GM19468 (cell line): ENCODE results near the gene TCF12.
"Not testable (repeated sequence)": the region's sequence is repeated elsewhere in the genome, so short reads cannot be mapped to it uniquely, and the experiment has no call there.

Experiments
- ATAC-seq: cut with Tn5 transposase; IDR thresholded peaks from one replicate; pipeline ENCODE4 v1.9.1; 2021; ENCODE audit warnings: mild to moderate bottlenecking, moderate library complexity, moderate number of reproducible peaks; ENCODE audit not compliant: unreplicated experiment; ENCODE audit errors: extremely low read depth

The TCF12 gene

GRCh38 chr15:57007797-57008196, 89.4 kb downstream of the TCF12 start:
- not testable (repeated sequence) for ATAC-seq

DNA sequence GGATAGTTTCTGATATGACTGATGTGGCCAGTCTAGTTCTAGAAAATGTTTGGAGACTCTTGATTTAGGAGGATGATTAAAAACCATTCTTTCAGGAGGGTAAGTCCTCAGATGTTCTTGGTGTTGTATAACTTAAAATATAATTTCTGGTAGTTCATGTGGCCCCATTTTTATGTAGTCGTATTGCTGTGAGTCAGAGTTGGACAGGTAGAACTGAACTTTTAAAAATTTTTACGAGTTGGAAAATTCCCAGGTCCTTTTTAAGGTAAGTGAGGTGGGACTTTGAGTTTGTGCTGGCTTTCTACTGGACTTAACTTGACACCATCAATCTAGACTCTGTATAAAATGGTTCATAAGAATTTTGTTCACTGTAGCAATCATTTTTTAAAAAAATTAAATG, 92.3 kb downstream of the TCF12 start:
- ATAC-seq: no peak

DNA sequence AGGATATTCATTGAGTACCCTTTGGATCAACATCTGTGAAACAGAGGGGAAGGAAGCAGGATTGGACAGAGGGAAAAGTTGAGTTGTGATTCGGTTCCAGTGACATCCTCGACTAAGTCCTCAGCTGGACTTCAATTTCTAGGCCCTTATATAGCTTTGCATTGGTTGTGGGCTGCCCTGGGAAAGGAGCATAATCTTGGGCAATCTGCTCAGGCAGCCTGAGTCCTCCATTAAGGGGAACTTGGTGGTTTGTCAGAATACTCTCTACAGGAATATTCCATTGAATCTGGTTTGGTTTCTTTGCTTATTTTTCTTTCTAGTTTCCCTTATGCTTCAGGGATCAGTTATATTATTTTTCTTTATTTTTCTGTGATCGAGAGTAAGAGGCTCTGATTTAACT, 94.1 kb downstream of the TCF12 start:
- no peak for ATAC-seq

GRCh38 chr15:57014896-57015295, 96.5 kb downstream of the TCF12 start:
- ATAC-seq: not testable (repeated sequence)

- ATAC-seq: no peak
Measured at GRCh38 chr15:57015360-57015759, 96.9 kb downstream of the TCF12 start.

DNA sequence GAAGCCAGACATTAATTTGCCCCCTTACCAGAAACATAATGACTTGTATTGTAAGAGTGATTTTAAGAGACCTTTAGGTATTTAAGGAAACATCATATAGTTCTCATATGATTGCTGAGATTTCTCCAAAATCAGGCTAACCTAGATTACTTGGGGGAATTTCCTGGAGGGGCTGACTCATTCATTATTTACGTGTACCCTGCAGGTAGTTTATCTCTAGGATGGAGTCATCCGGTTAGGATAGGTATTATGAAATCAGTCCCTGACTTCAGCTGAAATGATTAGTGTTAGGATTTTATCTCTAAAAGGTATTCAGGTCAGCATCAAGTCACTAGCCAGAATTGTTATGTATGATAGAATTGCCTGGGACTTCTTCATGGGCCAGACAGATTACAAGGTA, 97.5 kb downstream of the TCF12 start:
- ATAC-seq: no peak

DNA sequence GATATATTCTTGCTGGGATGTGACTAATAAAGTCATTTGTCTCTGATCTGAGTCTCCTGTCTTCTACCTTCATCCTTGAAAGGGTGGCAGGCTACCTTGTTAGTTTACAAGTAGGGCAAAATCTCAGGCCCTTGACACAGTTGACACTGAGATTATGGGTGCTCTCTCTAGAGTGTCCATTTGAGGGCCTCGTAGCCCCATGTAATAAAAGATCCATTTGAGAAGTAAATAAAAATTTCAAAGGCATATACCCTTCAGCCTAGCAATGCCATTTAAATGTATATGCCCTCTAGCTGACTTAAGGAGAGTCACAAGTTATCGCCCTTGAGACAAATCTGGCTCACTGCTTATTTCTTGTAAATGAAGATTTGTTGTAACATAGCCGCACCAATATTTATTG, 98.6 kb downstream of the TCF12 start:
- no peak for ATAC-seq

GRCh38 chr15:57018151-57018550, 99.7 kb downstream of the TCF12 start:
- ATAC-seq: no peak

DNA sequence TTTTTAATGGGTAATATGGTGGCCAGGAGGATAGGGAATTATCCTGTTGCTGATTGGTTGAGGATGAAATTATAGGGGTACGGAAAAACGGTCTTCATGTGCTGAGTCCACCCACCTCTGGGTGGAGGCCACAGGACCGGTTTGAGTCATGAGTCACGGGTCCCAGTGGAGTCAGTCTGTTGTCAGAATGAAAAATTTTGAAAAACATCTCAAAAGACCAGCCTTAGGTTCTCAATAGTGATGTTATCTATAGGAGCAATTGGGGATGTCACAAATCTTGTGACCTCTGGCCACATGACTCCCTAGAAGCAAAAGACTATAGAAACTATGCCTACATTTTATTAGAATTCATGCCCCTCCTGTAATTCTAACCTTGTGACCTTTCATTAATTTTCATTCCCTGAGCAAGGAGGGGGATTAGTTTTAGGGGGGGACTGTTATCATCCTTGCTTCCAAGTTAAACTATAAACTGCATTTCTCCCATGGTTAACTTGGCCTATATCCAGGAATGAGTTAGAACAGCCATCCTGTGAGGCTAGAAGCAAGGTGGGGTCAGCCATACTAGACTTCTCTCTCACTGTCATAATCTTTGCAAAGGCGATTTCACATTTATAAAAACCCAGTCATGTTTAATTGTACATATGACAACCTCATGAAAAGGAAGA, 101.2 kb downstream of the TCF12 start:
- ATAC-seq: no peak

- ATAC-seq: no peak
Measured at GRCh38 chr15:57025264-57025926, 107.0 kb downstream of the TCF12 start.

DNA sequence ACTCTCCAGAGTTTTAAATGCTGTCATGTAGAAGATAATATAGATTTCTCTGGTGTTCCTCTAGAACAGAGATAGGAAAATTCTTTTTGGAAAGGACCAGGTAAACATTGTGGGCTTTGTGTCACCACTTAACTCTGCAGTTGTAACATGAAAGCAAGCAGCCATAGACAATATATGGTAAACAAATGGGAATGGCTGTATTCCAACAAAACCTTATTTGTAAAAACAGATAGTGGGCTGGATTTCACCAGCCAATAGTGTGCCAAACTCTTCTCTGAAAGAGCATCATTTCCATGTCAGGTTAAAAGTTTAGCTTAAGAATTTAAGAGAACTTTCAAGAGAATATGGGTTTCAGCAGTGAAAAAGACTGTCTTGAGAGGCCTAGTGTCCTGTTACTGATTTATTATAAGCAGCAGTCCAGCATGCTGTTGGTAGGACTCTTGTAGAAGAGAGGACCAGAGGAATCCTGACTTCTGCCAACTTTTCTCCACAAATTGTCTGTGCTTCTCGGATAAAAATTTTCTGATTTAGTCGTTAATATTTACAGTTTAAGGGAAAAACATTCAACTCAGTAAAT, 107.7 kb downstream of the TCF12 start:
- ATAC-seq: no peak

- ATAC-seq: no peak
Measured at GRCh38 chr15:57027596-57027995, 109.2 kb downstream of the TCF12 start.

DNA sequence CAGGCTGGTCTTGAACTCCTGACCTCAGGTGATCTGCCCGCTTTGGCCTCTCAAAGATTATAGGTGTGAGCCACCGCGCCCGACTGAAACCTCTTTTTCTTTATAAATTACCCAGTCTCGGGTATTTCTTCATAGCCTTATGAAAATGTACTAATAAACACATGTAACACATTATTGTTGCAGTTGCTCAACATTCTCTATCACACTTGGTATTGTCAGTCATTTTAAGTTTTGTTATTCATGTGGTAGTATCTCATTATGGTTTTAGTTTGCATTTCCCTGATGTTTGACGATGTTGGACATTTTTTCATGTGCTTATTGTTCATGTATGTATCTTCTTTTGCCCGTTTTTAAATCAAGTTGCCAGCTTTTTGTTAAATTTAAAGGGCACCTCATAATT, 109.7 kb downstream of the TCF12 start:
- ATAC-seq: no peak

DNA sequence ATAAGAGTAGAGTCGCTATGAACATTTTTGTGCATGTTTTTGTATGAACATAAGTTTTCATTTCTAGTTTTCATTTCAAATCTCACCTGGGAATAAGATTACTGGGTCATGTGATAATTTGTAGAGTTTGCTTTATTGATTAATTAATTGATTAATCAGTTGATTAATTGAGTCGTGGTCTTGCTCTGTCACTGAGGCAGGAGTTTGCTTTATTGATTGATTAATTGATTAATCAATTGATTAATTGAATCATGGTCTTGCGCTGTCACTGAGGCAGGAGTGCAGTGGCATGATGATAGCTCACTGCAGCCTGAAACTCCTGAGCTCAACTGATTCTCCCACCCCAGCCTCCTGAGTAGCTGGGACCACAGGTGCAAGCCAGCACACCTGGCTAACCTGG, 111.6 kb downstream of the TCF12 start:
- ATAC-seq: no peak

DNA sequence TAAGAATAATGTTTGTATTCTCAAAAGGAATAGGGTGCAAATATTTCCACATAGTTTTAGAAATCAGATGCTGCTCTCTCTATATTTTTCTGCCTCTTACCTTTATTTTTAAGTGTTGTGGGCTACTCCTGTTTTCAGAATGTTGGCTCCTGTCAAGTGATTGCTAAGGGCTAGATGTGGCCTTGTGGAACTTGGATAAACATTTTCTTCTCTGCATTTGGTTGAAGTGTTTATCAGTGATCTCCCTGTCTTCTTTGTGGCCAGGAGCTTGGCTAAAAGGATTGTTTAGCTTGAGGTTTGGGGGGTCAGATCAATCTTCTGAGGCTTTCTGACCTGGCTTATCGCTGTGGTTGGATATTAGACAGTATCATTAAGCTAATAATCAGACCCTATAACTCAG, 112.6 kb downstream of the TCF12 start:
- no peak for ATAC-seq

GRCh38 chr15:57031605-57032004, 113.2 kb downstream of the TCF12 start:
- ATAC-seq: no peak

GRCh38 chr15:57032338-57032737, 113.9 kb downstream of the TCF12 start:
- ATAC-seq: no peak

DNA sequence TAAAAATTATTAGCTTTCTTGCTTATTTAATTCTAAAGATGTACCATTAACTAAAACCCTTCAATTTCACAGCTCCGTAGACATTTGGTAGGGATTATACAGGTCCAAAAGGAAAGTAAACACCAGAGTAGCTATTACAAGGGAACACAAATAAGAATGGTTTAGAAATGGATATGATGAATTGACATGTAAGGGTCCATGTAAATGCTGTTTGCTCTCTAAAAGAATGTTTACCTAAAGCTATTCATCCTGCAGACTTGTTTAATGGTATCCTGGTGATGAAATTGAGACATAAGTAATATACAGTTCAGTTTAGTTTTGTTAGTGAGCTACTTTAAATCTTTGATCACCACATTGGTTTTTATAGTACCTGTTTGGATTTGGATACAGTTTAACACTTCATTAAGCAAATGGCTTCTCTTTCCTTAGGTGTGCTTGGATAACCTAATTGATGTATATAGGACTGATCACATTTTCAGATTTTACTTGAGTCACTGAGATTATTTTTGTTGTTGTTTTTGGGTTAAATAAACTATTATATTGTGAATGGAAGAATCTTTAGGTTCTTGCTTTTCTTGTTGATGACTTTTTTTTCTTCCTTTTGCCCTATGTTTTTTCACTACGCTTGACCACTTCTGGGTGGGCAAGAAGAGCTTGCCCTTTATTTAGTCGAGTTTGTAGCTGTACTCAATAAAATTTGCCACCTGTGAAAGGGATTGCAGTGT, 115.4 kb downstream of the TCF12 start:
- no peak for ATAC-seq

GRCh38 chr15:57034613-57035012, 116.2 kb downstream of the TCF12 start:
- ATAC-seq: no peak

DNA sequence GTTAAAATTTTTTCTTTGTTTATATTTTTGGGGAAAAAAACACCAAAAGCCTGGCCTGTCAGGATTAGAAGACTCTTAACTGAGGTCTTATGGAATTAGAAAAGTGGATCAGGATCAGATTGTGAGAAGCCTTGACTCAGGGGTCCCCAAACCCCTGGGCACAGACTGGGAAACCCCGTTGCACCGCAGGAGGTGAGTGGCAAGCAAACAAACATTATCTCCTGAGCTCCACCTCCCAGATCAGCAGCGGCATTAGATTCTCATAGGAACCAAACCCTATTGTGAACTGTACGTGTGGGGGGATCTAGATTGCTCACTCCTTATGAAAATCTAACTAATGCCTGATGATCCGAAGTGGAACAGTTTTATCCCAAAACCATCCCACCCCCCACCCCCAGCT, 117.2 kb downstream of the TCF12 start:
- ATAC-seq: no peak

GRCh38 chr15:57036352-57036751, 117.9 kb downstream of the TCF12 start:
- ATAC-seq: no peak
